LNCaP clone FGC (cell line): ENCODE results near the gene CDKAL1.

Experiments
- DNase-seq: peaks from one replicate; pipeline ENCODE4 v3.0.0-alpha.2; 2011; ENCODE audit warnings: low read depth
- H3K4me3 ChIP-seq: 2 replicates; pipeline ENCODE4 v1.5.1; 2011; ENCODE audit warnings: mild to moderate bottlenecking, low read depth, low read length, control low read depth
- TF ChIP-seq, protein P1 (sequence below): IDR thresholded peaks from 2 replicates; pipeline ENCODE4 v1.5.1; 2012; ENCODE audit warnings: mild to moderate bottlenecking; ENCODE audit not compliant: control insufficient read depth, insufficient read depth; ENCODE audit errors: extremely low read depth

Gene CDKAL1

DNA sequence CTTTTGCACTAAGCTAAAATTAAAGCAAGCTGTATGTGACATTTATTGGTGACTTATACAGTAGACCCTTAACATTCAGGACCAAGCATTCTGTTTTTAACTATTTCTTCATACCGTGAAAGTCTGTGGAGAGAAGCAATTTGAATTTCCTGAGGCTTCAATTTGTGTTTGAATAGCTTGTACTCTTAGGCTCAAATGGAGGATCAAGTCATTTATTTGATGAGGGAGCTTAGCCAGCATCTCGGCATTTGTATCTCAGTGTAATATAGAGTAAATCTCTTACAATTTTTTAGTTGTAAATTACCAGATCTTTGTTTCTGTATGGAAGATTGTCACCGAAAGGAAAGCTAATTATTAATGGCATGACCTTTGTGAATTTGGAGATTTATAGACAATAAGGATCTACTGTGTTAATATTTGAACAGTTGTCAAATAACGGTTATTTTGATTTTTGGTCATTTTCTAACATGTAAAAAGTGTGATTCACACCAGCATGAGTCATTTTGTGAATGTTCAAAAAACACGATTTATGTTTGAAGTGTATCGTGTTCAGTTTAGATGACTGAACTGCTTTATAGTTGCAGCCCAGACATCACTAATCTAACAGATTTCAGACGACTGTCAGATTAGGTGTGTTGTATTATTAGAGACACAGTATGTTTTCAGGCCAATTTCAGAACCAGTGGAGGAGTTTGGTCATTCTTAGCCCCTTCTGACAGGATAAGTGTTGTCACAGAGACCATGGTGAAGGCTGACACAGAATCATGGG, 332.9 kb downstream of the CDKAL1 start:
- H3K4me3 ChIP-seq: no peak overlapping the region
- TF ChIP-seq, protein P1, sequence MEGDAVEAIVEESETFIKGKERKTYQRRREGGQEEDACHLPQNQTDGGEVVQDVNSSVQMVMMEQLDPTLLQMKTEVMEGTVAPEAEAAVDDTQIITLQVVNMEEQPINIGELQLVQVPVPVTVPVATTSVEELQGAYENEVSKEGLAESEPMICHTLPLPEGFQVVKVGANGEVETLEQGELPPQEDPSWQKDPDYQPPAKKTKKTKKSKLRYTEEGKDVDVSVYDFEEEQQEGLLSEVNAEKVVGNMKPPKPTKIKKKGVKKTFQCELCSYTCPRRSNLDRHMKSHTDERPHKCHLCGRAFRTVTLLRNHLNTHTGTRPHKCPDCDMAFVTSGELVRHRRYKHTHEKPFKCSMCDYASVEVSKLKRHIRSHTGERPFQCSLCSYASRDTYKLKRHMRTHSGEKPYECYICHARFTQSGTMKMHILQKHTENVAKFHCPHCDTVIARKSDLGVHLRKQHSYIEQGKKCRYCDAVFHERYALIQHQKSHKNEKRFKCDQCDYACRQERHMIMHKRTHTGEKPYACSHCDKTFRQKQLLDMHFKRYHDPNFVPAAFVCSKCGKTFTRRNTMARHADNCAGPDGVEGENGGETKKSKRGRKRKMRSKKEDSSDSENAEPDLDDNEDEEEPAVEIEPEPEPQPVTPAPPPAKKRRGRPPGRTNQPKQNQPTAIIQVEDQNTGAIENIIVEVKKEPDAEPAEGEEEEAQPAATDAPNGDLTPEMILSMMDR: no peak
- DNase-seq: no peak

DNA sequence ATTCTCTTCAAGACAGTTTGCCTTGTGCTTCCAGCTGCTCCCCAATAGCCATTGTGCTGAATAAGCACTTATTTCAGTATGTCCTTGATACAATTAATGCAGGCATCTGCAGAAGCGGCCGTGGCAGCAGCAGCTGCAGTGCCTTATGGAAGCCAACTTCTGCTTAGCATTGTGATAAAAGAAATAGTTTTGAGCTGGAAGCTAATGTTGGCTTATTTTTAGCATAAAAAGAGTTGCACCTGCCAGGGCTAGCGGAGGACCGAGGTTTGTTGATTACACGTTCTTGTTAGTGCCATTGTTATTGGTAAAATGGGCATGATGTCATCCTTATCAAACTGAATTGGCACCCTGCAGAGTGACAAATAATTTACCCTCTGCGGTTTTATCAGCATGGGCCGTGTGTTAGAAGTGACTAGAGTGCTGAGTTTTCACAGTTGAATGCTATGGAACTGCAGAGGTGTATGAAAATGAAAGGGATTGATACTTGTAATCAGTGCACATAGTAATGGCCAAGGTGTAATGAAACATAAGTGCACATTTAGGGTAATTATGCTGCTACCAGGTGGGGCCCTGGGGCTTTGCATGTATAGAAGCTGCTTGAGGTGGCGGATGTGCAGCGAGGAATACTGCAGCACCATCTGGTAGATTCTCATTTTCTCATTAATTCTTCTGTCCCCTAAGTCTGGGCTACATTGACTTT, 334.3 kb downstream of the CDKAL1 start:
- H3K4me3 ChIP-seq: no peak overlapping the region
- DNase-seq: no peak
- TF ChIP-seq, protein P1: no peak

DNA sequence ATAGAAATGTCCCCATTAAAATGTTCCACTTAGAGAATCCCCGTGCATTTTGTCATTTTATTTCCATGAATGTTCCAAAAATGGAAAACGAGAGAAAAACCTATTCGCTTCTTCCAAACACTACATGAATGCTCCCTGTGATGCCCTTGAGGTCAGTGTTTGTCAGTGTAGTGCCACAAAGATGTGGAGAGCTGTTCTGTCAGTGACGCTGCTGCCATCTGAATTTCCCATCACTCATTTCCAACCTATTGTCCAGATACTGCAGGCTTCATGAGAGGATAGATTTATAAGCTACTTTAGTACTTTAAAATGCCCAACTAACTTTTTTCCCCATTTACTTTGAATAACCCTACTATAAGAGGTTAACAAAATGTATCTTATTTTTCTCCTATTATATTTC, 335.8 kb downstream of the CDKAL1 start:
- no peak overlapping the region for H3K4me3 ChIP-seq
- DNase-seq: no peak
- TF ChIP-seq, protein P1: no peak

DNA sequence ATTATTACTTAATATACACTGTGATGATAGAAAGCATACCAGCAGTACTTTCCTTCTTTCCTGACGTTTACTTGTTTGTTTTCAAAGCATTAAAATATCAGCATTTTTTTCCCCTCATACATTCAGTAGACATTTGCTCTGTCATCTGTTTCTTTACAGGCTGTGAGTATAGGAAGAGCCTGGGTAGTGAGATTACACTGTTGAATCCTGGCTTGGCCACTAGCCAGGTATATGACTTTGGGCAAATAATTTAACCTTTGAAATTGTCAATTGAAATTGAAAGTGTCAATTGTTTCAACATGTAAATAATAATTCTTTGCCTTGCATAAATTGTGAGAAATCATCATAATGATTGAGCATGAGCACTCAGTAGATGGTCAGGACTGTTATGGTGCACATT, 336.2 kb downstream of the CDKAL1 start:
- TF ChIP-seq, protein P1: no peak
- no peak overlapping the region for H3K4me3 ChIP-seq
- DNase-seq: no peak

DNA sequence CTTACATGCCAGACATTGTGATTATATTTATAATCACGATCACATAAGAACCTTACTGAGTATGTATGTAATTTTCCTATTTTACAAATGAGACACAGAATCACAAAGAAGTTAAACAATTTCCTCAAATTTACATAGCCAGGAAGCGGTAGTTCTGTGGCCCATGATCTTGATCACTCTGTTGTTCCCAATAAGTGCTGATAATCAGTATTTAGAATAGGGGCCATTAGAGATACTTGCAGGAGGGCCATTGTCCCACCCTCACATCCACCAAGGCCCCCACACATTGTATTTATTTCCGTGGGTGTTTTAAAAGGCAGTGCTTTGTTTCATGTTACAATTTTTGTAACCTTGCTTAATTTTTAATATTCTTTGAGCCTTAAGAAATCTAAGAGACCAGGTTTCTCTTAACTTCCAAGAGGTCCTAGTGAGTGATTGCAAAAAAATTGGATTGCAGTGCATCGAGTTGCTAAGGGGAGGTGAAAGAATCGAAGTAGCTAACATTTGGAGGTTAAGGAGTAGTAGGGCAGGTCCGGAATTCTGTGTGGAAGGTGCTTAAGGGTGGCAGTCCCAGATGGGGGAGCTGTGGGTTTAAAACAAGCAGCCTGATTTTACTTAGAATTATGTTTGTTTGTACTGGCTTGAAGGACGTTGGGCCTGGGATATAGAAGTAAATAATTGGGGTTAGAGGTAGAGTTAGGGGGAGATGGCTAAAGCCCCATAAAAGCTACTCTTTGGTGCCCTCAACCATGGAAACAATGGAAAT, 339.4 kb downstream of the CDKAL1 start:
- no peak overlapping the region for H3K4me3 ChIP-seq
- TF ChIP-seq, protein P1: peak; percentile 30
- DNase-seq: no peak

DNA sequence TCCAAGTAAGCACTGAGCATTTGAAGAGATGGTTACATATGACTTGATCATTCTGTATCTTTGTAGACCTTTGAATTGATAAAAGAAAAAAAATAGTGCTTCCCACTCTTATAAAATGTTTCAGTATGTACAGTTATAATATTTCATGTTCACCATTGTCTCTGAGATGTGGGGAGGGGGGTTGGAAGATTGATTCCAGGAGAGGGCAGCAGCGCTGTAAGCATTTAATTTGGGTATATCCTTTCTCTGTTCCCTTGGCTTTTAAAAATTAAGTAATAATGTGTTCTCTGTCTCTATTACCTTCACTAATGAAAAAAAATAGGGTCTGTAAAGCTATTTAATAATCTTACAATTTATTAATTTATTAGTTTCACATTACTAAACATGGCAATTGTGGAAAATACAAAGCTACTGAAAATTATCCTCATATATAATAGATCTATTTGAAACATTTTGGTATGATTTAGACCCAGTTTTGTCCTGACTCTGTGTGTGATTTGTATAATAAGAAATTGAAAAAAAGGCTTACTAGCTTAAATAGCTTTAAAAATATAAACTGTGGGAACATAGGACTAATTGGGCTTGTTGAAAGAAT, 341.2 kb downstream of the CDKAL1 start:
- no peak for DNase-seq
- TF ChIP-seq, protein P1: peak; percentile 66
- H3K4me3 ChIP-seq: no peak overlapping the region
